K562 (cell line): ENCODE measurements around the gene SIRPB1. TPM values are rescaled to one million over a fixed set of nuclear protein-coding genes. Genes with fewer than 3 reads are reported as not detected.

Experiments
- ATAC-seq: fragments of 200-7000 bp; cut with Tn5 transposase; 3 replicates; pipeline ENCODE4 v1.9.1; 2020; ENCODE audit warnings: moderate library complexity
- BruUV-seq: library from RNA; stranded (reverse); fragments of 400-500 nt; replicated peaks from 2 replicates; lab custom pipeline; 2021; lab: Mats Ljungman, UMichigan
- CTCF ChIA-PET: fragments of 300-600 bp; formaldehyde crosslinking; extraction: SDS; loops from one replicate; lab custom pipeline; 2021; ENCODE audit warnings: low intra/inter-chr PET ratio; lab: Yijun Ruan, JAX
- POLR2A ChIA-PET: fragments of 300-600, 350-650 bp; sonication (Branson Sonifier 250); formaldehyde crosslinking; extraction: SDS; loops from one replicate; lab custom pipeline; 2021; ENCODE audit warnings: antibody characterized with exemption, inconsistent platforms; lab: Yijun Ruan, JAX
- DNase-seq, 4 experiments: peaks; one replicate each; pipeline versions ENCODE4 v3.0.0 to v3.0.0-alpha.2; 2011 to 2018; ENCODE audit warnings: low spot score in 3 of 4, mixed read lengths in 3 of 4; ENCODE audit errors: extremely low read depth in 1 of 4
- FAIRE-seq: peaks from 2 replicates; lab custom pipeline; 2011; peaks lifted over from hg19 to GRCh38; lab: Jason Lieb, UNC
- H2AFZ ChIP-seq: 2 replicates; pipeline ENCODE4 v1.6.0; 2011; ENCODE audit warnings: low read depth, low read length, control low read depth, inconsistent platforms
- H3K27ac ChIP-seq: fragments of 200-600 bp; 3 replicates; pipeline ENCODE4 v1.8.0; 2011; ENCODE audit warnings: low read depth, mild to moderate bottlenecking, control low read depth, inconsistent platforms, low read length, moderate library complexity, mixed read lengths; ENCODE audit errors: extremely low read depth
- H3K27me3 ChIP-seq, 2 experiments: fragments of 300-600 bp in 1 of 2; 2 replicates in 1 of 2; 3 replicates in 1 of 2; pipeline versions ENCODE4 v1.6.0 to v1.8.0; 2011; ENCODE audit warnings: inconsistent platforms in 2 of 2, low read length in 2 of 2, mild to moderate bottlenecking in 1 of 2, mixed read lengths in 1 of 2, moderate library complexity in 1 of 2; ENCODE audit not compliant: control insufficient read depth in 2 of 2, insufficient read depth in 2 of 2
- H3K36me3 ChIP-seq: fragments of 300-600 bp; 3 replicates; pipeline ENCODE4 v1.8.0; 2011; ENCODE audit warnings: mild to moderate bottlenecking, low read length, inconsistent platforms; ENCODE audit not compliant: control insufficient read depth, insufficient read depth
- H3K4me1 ChIP-seq, 2 experiments: fragments of 200-600 bp in 1 of 2; replicated peaks in 1 of 2; 2 replicates in 1 of 2; 3 replicates in 1 of 2; pipeline versions ENCODE4 v1.5.1 to v1.8.0; 2011; ENCODE audit warnings: inconsistent platforms in 2 of 2, low read length in 2 of 2, mild to moderate bottlenecking in 1 of 2, mixed read lengths in 1 of 2, moderate library complexity in 1 of 2; ENCODE audit not compliant: control insufficient read depth in 2 of 2, insufficient read depth in 2 of 2
- H3K4me2 ChIP-seq: 2 replicates; pipeline ENCODE4 v1.6.1; 2011; ENCODE audit warnings: low read length, control low read depth, inconsistent platforms, mixed read lengths; ENCODE audit not compliant: insufficient read depth
- H3K4me3 ChIP-seq: fragments of 200-600 bp; sonication (generic), shearing (Covaris generic); 2 replicates; pipeline ENCODE4 v1.5.1; 2016; ENCODE audit warnings: control low read depth, inconsistent platforms
- H3K79me2 ChIP-seq: fragments of 200-600 bp; 3 replicates; pipeline ENCODE4 v1.8.0; 2011; ENCODE audit warnings: low read length, inconsistent platforms; ENCODE audit not compliant: control insufficient read depth, insufficient read depth
- H3K9ac ChIP-seq, 2 experiments: 2 replicates each; pipeline versions ENCODE4 v1.6.0 to v1.6.1; 2011; ENCODE audit warnings: low read depth in 2 of 2, low read length in 2 of 2, control low read depth in 1 of 2, inconsistent platforms in 1 of 2, mild to moderate bottlenecking in 1 of 2, mixed read lengths in 1 of 2; ENCODE audit not compliant: insufficient read depth in 1 of 2
- H3K9me1 ChIP-seq: one replicate; pipeline ENCODE4 v1.6.0; 2011; ENCODE audit warnings: inconsistent platforms, mild to moderate bottlenecking, low read length, moderate library complexity; ENCODE audit not compliant: control insufficient read depth, insufficient read depth
- H3K9me3 ChIP-seq: replicated peaks from 2 replicates; pipeline ENCODE4 v1.5.1; 2011; ENCODE audit warnings: low read depth, low read length, inconsistent platforms; ENCODE audit not compliant: control insufficient read depth, insufficient read depth
- H4K20me1 ChIP-seq: replicated peaks from 2 replicates; pipeline ENCODE4 v1.6.1; 2011; ENCODE audit warnings: low read length, inconsistent platforms, mixed read lengths; ENCODE audit not compliant: control insufficient read depth, insufficient read depth
- CBFA2T3 ChIP-seq: fragments of 450-650 bp; IDR thresholded peaks from 2 replicates; pipeline ENCODE4 v1.6.1; 2017
- CC2D1A ChIP-seq: fragments of 450-650 bp; IDR thresholded peaks from 2 replicates; pipeline ENCODE4 v1.6.1; 2017; ENCODE audit warnings: mild to moderate bottlenecking
- GATAD2B ChIP-seq: fragments of 450-650 bp; IDR thresholded peaks from 2 replicates; pipeline ENCODE4 v1.6.1; 2017; ENCODE audit warnings: mild to moderate bottlenecking, borderline replicate concordance
- MCM7 ChIP-seq, 2 experiments: fragments of 450-650 bp; IDR thresholded peaks; 2 replicates each; pipeline ENCODE4 v1.6.1; 2016 to 2018
- NEUROD1 ChIP-seq: fragments of 150-350 bp; IDR thresholded peaks from 2 replicates; pipeline ENCODE4 v1.6.1; 2014; ENCODE audit warnings: borderline replicate concordance, low read length, low read depth; ENCODE audit not compliant: partially characterized antibody
- POLR3G ChIP-seq: IDR thresholded peaks from 2 replicates; pipeline ENCODE4 v1.6.1; 2011; ENCODE audit not compliant: insufficient read length, insufficient replicate concordance; ENCODE audit errors: extremely low read depth
- ZFP30 ChIP-seq: fragments of 250-450 bp; sonication (Bioruptor Pico); IDR thresholded peaks from 2 replicates; pipeline ENCODE4 v1.8.0; 2022; ENCODE audit warnings: moderate library complexity, mild to moderate bottlenecking, inconsistent platforms, borderline replicate concordance
- ZNF121 ChIP-seq: sonication (generic); formaldehyde crosslinking; conservative IDR thresholded peaks from 2 replicates; pipeline ENCODE4 v1.8.0; 2022; ENCODE audit warnings: missing genetic modification reagents
- ZNF263 ChIP-seq: sonication (generic); formaldehyde crosslinking; IDR thresholded peaks from 2 replicates; pipeline ENCODE4 v1.8.0; 2022; ENCODE audit warnings: mild to moderate bottlenecking, missing genetic modification reagents, borderline replicate concordance
- ZNF445 ChIP-seq: fragments of 250-450 bp; sonication (Bioruptor Pico); IDR thresholded peaks from 2 replicates; pipeline ENCODE4 v1.4.0; 2020; ENCODE audit warnings: low read depth, mild to moderate bottlenecking, moderate library complexity
- ZNF699 ChIP-seq: fragments of 250-450 bp; sonication (Bioruptor Pico); IDR thresholded peaks from 2 replicates; pipeline ENCODE4 v1.8.0; 2021; ENCODE audit warnings: mild to moderate bottlenecking, moderate library complexity; ENCODE audit not compliant: insufficient replicate concordance
- ZNF830 ChIP-seq: fragments of 250-450 bp; sonication (Bioruptor Pico); IDR thresholded peaks from 2 replicates; pipeline ENCODE4 v1.5.0; 2021; ENCODE audit warnings: mild to moderate bottlenecking
- WGBS: fragments of 100-300 bp; shearing (Covaris generic); methylation state at CpG from one replicate; pipeline ENCODE4 v1.1.6; 2016; ENCODE audit warnings: low coverage, mixed read lengths; ENCODE audit not compliant: insufficient coverage; ENCODE audit errors: missing lambda C conversion rate; 5-methylcytosine and 5-hydroxymethylcytosine counted together
- in situ Hi-C: fragments of 300-500 bp; cut with MboI; formaldehyde crosslinking; loops from 4 replicates; pipeline ENCODE4 v1.15.0; 2018; ENCODE audit warnings: inconsistent platforms, mixed read lengths
- intact Hi-C: fragments of 100-400 bp; cut with micrococcal nuclease; formaldehyde crosslinking; loops from 2 replicates; pipeline ENCODE4 v1.14.2; 2022
- polyA plus RNA-seq, 8 experiments: library from polyadenylated mRNA; depleted of rRNA in 4 of 8; stranded (reverse) in 5 of 8; unstranded in 3 of 8; fragments of >200 nt; fragmentation: Nextera tagmentation in 2 of 8; fragmentation: Illumina TruSeq in 1 of 8; extraction: Ambion mirVana in 2 of 8; extraction: Trizol in 1 of 8; gene quantifications; 2 replicates each; pipeline versions ENCODE4 v1.2.1 to v1.2.3, GENCODE V29; 2011 to 2014; ENCODE audit warnings: inconsistent platforms in 1 of 8, missing spikeins in 1 of 8
- total RNA-seq, 7 experiments: library from RNA; depleted of rRNA in 6 of 7; stranded (reverse); fragments of >200 nt in 6 of 7; fragmentation: Illumina TruSeq in 2 of 7; extraction: Trizol in 2 of 7; gene quantifications; 2 replicates each; pipeline versions ENCODE4 v1.2.1 to v1.2.3, GENCODE V29; 2011 to 2021; ENCODE audit warnings: low replicate concordance in 1 of 7
- TF ChIP-seq, protein P1 (sequence below): fragments of 450-650 bp; IDR thresholded peaks from 2 replicates; pipeline ENCODE4 v1.6.1; 2017; ENCODE audit warnings: antibody characterized with exemption
- TF ChIP-seq, protein P2 (sequence below): sonication (generic); formaldehyde crosslinking; IDR thresholded peaks from 2 replicates; pipeline ENCODE4 v1.8.0; 2022; ENCODE audit warnings: mild to moderate bottlenecking, missing genetic modification reagents
- TF ChIP-seq, protein P3 (sequence below): IDR thresholded peaks from 2 replicates; pipeline ENCODE4 v1.6.1; 2016; ENCODE audit warnings: missing genetic modification characterization, missing compliant biosample characterization
- TF ChIP-seq, protein P4 (sequence below): IDR thresholded peaks from 3 replicates; pipeline ENCODE4 v1.6.1; 2011; ENCODE audit warnings: borderline replicate concordance, mild to moderate bottlenecking, moderate library complexity; ENCODE audit not compliant: insufficient read length; ENCODE audit errors: extremely low read depth

Gene SIRPB1
- total and polyA plus RNA-seq, 9 of the 15 experiments (the other 6 are each of a cell fraction or from before 2014, with no cell fraction given): not detected

DNA sequence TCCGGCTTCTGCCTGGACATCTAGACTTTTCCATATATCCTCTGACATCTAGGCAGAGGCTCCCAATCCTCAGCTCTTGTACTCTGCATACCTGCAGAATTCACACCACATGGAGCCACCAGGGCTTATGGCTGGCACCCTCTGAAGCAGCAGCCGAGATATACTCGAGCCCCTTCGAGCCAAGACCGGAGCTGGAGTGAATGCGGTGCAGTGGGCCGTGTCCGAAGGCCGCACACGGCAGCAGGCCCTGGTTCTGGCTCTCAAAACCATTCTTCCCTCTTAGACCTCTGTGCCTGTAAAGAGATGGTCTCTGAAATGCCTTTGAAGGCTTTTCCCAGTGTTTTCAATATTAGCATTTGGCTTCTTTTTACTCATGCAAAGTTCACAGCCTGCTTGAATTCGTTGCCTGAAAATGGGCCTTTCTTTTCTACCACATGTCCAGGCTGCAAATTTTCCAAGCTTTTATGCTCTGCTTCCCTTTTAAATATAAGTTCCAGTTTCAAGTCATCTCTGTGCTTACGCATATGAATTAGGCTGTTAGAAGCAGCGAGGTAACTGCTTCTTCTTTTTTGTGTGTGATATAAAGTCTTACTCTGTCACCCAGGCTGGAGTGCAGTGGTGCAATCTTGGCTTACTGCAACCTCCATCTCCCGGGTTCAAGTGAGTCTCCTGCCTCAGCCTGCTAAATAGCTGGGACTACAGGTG lies 3.8 kb upstream of the SIRPB1 start:
- WGBS: 0% methylated on average over 14 of the region's 14 CpGs
- Histone ChIP-seq H3K9ac (no peak overlapping the region), H3K4me3 (no peak overlapping the region), H4K20me1 (no peaks in the 10 kb centered on the region), H3K27me3 (peaks cover 0 to 4% of the 10 kb centered on the region in 2 experiments; a peak in 1 of 5 replicates), H3K4me1 (no peaks in the 10 kb centered on the region), H2AFZ (no peak overlapping the region), H3K9me1 (no peaks in the 10 kb centered on the region), H3K27ac (no peak overlapping the region), H3K79me2 (no peaks in the 10 kb centered on the region), H3K9me3 (no peaks in the 10 kb centered on the region), H3K4me2 (no peak overlapping the region), H3K36me3 (no peaks in the 10 kb centered on the region)
- DNase-seq (no peak), ATAC-seq (no peak), FAIRE-seq (no peak)
- intact Hi-C loops: no loop called here
- CTCF ChIA-PET: no interaction called here
- in situ Hi-C loops: loop anchor here (10.0 kb wide), 1 partner anchor 259 kb away; no protein-coding TSS in a partner anchor
- no TSS peak for BruUV-seq
- POLR2A ChIA-PET: no interaction called here
- TF ChIP-seq, protein P1, sequence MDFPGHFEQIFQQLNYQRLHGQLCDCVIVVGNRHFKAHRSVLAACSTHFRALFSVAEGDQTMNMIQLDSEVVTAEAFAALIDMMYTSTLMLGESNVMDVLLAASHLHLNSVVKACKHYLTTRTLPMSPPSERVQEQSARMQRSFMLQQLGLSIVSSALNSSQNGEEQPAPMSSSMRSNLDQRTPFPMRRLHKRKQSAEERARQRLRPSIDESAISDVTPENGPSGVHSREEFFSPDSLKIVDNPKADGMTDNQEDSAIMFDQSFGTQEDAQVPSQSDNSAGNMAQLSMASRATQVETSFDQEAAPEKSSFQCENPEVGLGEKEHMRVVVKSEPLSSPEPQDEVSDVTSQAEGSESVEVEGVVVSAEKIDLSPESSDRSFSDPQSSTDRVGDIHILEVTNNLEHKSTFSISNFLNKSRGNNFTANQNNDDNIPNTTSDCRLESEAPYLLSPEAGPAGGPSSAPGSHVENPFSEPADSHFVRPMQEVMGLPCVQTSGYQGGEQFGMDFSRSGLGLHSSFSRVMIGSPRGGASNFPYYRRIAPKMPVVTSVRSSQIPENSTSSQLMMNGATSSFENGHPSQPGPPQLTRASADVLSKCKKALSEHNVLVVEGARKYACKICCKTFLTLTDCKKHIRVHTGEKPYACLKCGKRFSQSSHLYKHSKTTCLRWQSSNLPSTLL: no peak
- no peak for TF ChIP-seq GATAD2B
- TF ChIP-seq ZNF263 (CRISPR knock-in tag): no peak
- TF ChIP-seq ZNF830: no peak
- TF ChIP-seq CBFA2T3: no peak
- TF ChIP-seq POLR3G: no peak
- no peak for TF ChIP-seq MCM7 (IDR thresholded peaks at IDR 0.05)
- TF ChIP-seq ZFP30 (CRISPR knock-in tag): no peak
- TF ChIP-seq ZNF121 (CRISPR knock-in tag): no peak
- TF ChIP-seq ZNF445 (CRISPR knock-in tag): no peak
- TF ChIP-seq, protein P2, sequence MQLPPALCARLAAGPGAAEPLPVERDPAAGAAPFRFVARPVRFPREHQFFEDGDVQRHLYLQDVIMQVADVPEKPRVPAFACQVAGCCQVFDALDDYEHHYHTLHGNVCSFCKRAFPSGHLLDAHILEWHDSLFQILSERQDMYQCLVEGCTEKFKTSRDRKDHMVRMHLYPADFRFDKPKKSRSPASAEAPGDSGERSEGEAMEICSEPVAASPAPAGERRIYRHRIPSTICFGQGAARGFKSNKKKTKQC (CRISPR knock-in tag): no peak
- no peak for TF ChIP-seq ZNF699 (CRISPR knock-in tag)
- TF ChIP-seq CC2D1A: no peak
- TF ChIP-seq, protein P3, sequence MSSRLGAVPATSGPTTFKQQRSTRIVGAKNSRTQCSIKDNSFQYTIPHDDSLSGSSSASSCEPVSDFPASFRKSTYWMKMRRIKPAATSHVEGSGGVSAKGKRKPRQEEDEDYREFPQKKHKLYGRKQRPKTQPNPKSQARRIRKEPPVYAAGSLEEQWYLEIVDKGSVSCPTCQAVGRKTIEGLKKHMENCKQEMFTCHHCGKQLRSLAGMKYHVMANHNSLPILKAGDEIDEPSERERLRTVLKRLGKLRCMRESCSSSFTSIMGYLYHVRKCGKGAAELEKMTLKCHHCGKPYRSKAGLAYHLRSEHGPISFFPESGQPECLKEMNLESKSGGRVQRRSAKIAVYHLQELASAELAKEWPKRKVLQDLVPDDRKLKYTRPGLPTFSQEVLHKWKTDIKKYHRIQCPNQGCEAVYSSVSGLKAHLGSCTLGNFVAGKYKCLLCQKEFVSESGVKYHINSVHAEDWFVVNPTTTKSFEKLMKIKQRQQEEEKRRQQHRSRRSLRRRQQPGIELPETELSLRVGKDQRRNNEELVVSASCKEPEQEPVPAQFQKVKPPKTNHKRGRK (tag): no peak
- TF ChIP-seq, protein P4, sequence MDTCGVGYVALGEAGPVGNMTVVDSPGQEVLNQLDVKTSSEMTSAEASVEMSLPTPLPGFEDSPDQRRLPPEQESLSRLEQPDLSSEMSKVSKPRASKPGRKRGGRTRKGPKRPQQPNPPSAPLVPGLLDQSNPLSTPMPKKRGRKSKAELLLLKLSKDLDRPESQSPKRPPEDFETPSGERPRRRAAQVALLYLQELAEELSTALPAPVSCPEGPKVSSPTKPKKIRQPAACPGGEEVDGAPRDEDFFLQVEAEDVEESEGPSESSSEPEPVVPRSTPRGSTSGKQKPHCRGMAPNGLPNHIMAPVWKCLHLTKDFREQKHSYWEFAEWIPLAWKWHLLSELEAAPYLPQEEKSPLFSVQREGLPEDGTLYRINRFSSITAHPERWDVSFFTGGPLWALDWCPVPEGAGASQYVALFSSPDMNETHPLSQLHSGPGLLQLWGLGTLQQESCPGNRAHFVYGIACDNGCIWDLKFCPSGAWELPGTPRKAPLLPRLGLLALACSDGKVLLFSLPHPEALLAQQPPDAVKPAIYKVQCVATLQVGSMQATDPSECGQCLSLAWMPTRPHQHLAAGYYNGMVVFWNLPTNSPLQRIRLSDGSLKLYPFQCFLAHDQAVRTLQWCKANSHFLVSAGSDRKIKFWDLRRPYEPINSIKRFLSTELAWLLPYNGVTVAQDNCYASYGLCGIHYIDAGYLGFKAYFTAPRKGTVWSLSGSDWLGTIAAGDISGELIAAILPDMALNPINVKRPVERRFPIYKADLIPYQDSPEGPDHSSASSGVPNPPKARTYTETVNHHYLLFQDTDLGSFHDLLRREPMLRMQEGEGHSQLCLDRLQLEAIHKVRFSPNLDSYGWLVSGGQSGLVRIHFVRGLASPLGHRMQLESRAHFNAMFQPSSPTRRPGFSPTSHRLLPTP: no peak
- no peak for TF ChIP-seq NEUROD1
